Body of pancreas (tissue), 4 donors: Measurements from ENCODE around the gene MIGA2. TPM values are rescaled to one million over a fixed set of nuclear protein-coding genes. Genes with fewer than 3 reads are reported as not detected.
A peak's percentile ranks its signal among the peaks of the same experiment; 100 is the strongest.

Experiments
- ATAC-seq: fragments of 150-250 bp; one replicate; pipeline ENCODE4 v1.9.1; 2016
- DNase-seq, 4 donors: peaks; one replicate each; pipeline ENCODE4 v3.0.0-alpha.2; 2019
- H3K27ac ChIP-seq, 4 donors: fragments of 200-600 bp; sonication (generic); 1 replicate in 3 of 4; 2 replicates in 1 of 4; pipeline versions ENCODE4 v1.5.1 to v1.6.1; 2016 to 2019; ENCODE audit warnings: mild to moderate bottlenecking in 1 of 4, mixed read lengths in 1 of 4, moderate library complexity in 1 of 4
- H3K27me3 ChIP-seq, 2 donors: fragments of 200-600 bp; sonication (generic); one replicate each; pipeline ENCODE4 v1.6.0; 2016; ENCODE audit warnings: mild to moderate bottlenecking in 1 of 2
- H3K36me3 ChIP-seq, 2 donors: fragments of 200-600 bp; sonication (generic); replicated peaks in 1 of 2; 2 replicates each; pipeline ENCODE4 v1.5.1; 2016; ENCODE audit warnings: low read depth in 2 of 2; ENCODE audit not compliant: insufficient read depth in 1 of 2
- H3K4me1 ChIP-seq: fragments of 200-600 bp; sonication (generic); one replicate; pipeline ENCODE4 v1.6.0; 2016
- H3K4me3 ChIP-seq, 2 donors: fragments of 200-600 bp; sonication (generic); 1 replicate in 1 of 2; 2 replicates in 1 of 2; pipeline ENCODE4 v1.5.1; 2016 to 2019
- H3K9me3 ChIP-seq, 3 donors: fragments of 200-600 bp; sonication (generic); 1 replicate in 2 of 3; 2 replicates in 1 of 3; pipeline ENCODE4 v1.5.1; 2016
- CTCF ChIP-seq, 7 experiments: fragments of 450-650 bp in 4 of 7; fragments of 200-600 bp in 3 of 7; sonication (generic) in 3 of 7; IDR thresholded peaks; one replicate each; pipeline ENCODE4 v1.5.1; 2016 to 2019; ENCODE audit warnings: antibody characterized with exemption in 7 of 7
- POLR2A ChIP-seq, 3 donors: fragments of 450-650 bp; IDR thresholded peaks; one replicate each; pipeline ENCODE4 v1.6.1; 2016; ENCODE audit warnings: antibody characterized with exemption in 3 of 3, mild to moderate bottlenecking in 2 of 3
- WGBS, 2 donors: methylation state at CpG; one replicate each; pipeline ENCODE4 v1.1.5; 2017; 5-methylcytosine and 5-hydroxymethylcytosine counted together
- intact Hi-C: fragments of 100-400 bp; cut with DNase I; formaldehyde crosslinking; loops from one replicate; pipeline ENCODE4 v1.15.1; 2023
- total RNA-seq, 2 donors: library from RNA; depleted of rRNA; stranded (reverse); fragments of >200 nt; gene quantifications; one replicate each; pipeline ENCODE4 v1.1.0, GENCODE V29; 2016

MIGA2 gene
- total RNA-seq, 2 donors from 2014 or later = 11.9 to 36.6 TPM

GRCh38 chr9:129078691-129079503 lies 42.5 kb downstream of the MIGA2 start:
- WGBS, 2 donors = 81 to 83% methylated on average over 16 to 17 of the region's 18 CpGs
- Histone ChIP-seq H3K27ac (no peak overlapping the region), H3K27me3 (no peaks in the 10 kb centered on the region), H3K9me3 (no peaks in the 10 kb centered on the region), H3K4me3 (no peak overlapping the region), H3K36me3 (no peaks in the 10 kb centered on the region), H3K4me1 (peaks cover 22% of the 10 kb centered on the region)
- TF ChIP-seq POLR2A (IDR thresholded peaks at IDR 0.05) = no peak
- no peak for TF ChIP-seq CTCF (IDR thresholded peaks at IDR 0.05)
- no peak for ATAC-seq
- no peak for DNase-seq
- intact Hi-C loops = no loop called here

GRCh38 chr9:129079829-129080228 lies 43.4 kb downstream of the MIGA2 start:
- no peak for ATAC-seq
- TF ChIP-seq CTCF (IDR thresholded peaks at IDR 0.05) (no peak), POLR2A (IDR thresholded peaks at IDR 0.05) (no peak)
- H3K4me3 ChIP-seq = no peak overlapping the region

GRCh38 chr9:129080298-129080600 lies 43.8 kb downstream of the MIGA2 start:
- peaks cover 0 to 2% of the 10 kb centered on the region in 2 donors for H3K36me3 ChIP-seq
- WGBS, 2 donors = 6 to 7% methylated on average over 12 of the region's 12 CpGs
- no peak for ATAC-seq
- H3K27ac ChIP-seq = peak overlapping the region in 3 of 4 donors; percentile 30 to 49 (median 49)
- no peaks in the 10 kb centered on the region for H3K27me3 ChIP-seq
- intact Hi-C loops = no loop called here
- no peak for TF ChIP-seq CTCF (IDR thresholded peaks at IDR 0.05)
- no peak for TF ChIP-seq POLR2A (IDR thresholded peaks at IDR 0.05)
- no peak for DNase-seq
- no peaks in the 10 kb centered on the region for H3K9me3 ChIP-seq
- peaks cover 28% of the 10 kb centered on the region for H3K4me1 ChIP-seq
- H3K4me3 ChIP-seq = peak overlapping the region; percentile 20 to 50

More at GRCh38 chr9:129079829-129080228, 43.4 kb downstream of the MIGA2 start:
- intact Hi-C loops = no loop called here
- no peaks in the 10 kb centered on the region for H3K9me3 ChIP-seq
- H3K27me3 ChIP-seq = no peaks in the 10 kb centered on the region
- 77 to 84% methylated on average over 13 of the region's 13 CpGs for WGBS, 2 donors
- H3K27ac ChIP-seq = no peak overlapping the region
- H3K36me3 ChIP-seq = no peaks in the 10 kb centered on the region
- peaks cover 28% of the 10 kb centered on the region for H3K4me1 ChIP-seq
- DNase-seq = no peak

GRCh38 chr9:129080601-129081387 lies 44.4 kb downstream of the MIGA2 start, which contains the start of gene DOLPP1:
Gene DOLPP1 (plus strand): TSS chr9:129081111. CDS start chr9:129081132, 21 bp downstream.
- Histone ChIP-seq H3K9me3 (no peaks in the 10 kb centered on the region), H3K4me3 (peak within 1 kb of the TSS; percentile 57 to 91), H3K27ac (peak within 1 kb of the TSS; percentile 58 to 85 (median 76)), H3K4me1 (peaks cover 28% of the 10 kb centered on the region), H3K27me3 (no peaks in the 10 kb centered on the region), H3K36me3 (peaks cover 0 to 7% of the 10 kb centered on the region in 2 donors)
- intact Hi-C loops = no loop called here
- peak in 2 of 3 donors; percentile 64 to 76 for TF ChIP-seq POLR2A (IDR thresholded peaks at IDR 0.05)
- TF ChIP-seq CTCF (IDR thresholded peaks at IDR 0.05) = no peak
- peak; percentile 98 for ATAC-seq
- WGBS, 2 donors = 0 to 1% methylated on average over 2 to 62 of the region's 70 CpGs
- peak; percentile 99 for DNase-seq
